GM19438 (cell line): ENCODE measurements around the gene NSL1.
"Not testable (repeated sequence)": the region's sequence is repeated elsewhere in the genome, so short reads cannot be mapped to it uniquely, and the experiment has no call there.

Experiments used
- ATAC-seq: cut with Tn5 transposase; IDR thresholded peaks from one replicate; pipeline ENCODE4 v1.9.1; 2021; ENCODE audit warnings: low read depth; ENCODE audit not compliant: unreplicated experiment

NSL1 gene

DNA sequence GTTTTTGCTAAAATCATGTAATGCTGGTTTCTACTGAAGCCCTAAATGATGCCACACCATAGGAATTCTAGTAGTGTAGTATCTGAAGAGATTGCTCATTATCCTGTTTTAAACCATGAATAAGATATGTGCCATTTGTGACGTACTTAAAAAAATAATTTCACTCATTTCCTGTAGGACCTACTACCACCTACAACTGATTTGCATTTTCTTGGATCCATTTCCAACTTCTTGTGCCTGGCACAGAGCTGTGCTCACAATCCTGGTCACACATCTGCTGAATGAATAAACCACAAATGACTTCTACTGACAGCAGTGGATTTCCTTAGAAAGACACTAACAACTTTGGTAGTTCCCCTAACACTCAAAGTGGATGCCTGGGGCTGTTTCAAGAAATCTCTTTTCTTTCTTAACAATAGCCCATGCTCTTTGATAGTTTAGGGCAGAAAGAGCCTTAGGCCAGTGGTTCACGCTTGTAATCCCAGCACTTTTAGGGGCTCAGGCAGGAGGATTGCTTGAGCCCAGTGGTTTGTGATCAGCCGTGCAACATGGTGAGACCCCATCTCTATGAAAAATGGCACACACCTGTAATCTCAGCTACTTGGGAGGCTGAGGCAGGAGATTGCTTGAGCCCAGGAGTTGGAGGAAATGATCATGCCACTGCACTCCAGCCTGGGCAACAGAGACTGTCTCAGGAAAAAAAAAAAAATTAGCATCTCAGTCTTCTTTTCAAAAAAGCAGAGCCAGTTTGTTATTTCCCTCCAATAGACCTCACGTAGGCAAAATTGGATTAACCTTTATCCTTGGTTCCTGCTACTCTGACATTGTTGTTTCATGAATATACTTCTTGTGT, 78.9 kb downstream of the NSL1 start:
- ATAC-seq = no peak

GRCh38 chr1:212711974-212712373, 79.6 kb downstream of the NSL1 start:
- ATAC-seq = not testable (repeated sequence)

GRCh38 chr1:212710566-212710965, 81.0 kb downstream of the NSL1 start:
- no peak for ATAC-seq

- no peak for ATAC-seq
Measured at GRCh38 chr1:212703991-212704564, 87.5 kb downstream of the NSL1 start.

DNA sequence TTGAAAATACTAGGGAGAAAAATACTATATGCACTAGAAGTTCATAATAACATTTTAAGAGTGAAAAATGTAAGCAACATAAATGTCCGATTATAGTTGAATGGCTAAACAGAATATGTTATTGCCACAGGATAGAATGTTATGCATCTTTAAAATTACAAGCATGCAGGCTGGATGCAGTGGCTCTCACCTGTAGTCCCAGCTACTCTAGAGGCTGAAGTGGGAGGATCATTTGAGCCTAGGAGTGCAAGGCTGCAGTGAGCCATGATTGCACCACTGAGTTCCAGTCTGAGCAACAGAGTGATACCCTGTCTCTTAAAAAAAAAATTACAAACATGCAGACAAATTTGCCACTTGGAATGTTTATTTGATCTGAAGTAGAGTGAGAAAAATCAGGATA, 88.9 kb downstream of the NSL1 start:
- no peak for ATAC-seq

DNA sequence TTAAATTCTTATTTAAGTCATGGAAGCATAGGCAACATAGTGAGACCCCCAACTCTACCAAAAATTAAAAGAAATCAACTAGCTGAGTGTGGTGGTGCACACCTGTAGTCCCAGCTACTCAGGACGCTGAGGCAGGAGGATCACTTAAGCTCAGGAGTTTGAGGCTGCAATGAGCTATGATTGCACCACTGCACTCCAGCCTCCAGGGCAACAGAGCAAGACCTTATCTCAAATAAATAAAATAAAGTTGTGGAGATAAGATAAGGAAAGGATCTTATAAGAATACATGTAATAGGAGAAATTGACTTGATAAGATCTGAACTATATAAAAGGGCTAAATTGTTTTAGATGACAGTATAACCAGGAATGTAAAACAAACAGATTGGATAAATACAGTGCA, 89.7 kb downstream of the NSL1 start:
- no peak for ATAC-seq

DNA sequence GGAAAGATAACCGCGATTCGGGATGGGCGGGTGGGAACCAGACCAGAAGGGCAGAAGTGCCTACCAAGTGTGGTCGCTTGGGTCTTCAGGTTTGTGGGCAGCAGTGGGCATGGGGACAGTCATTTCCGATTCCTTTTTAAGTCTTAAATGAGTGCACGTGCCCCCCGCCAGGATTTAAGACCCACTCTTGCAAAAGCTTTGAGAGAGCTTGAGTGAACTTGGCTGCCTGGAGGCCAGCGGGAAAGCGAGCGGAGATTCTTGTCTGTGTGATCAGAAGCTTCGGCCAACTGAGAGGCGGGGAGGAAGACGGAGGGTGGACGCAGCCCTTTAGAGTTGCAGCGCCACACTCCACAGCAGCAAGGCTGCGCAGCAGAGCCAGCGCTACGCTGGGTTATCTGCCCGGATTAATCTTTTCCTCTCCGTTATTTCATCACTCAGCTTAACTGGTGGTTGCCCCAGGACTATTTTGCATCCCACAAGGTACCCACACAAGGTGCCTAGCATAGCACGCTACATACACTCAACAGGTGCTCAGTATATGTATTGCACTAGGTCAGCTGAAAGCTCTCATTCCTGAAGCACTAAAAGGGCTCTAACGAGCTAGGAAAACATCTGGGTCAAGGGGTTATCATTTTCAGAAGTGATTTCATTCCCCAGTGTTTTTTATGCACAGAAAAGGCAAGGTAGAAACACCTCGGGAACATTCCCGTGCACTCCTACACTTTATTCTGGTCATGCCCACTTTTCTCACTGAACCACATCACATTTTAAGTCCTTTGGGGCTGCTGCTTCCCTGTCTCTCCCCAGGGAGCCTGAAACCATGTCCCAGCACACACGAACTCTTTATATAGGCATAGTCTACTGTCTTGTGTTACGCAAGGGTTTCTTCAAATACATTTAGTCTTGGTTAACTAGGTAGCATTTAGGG, 90.4 kb downstream of the NSL1 start:
- ATAC-seq = no peak

- peak; percentile 29 for ATAC-seq
Measured at GRCh38 chr1:212700223-212700891, 91.2 kb downstream of the NSL1 start.

DNA sequence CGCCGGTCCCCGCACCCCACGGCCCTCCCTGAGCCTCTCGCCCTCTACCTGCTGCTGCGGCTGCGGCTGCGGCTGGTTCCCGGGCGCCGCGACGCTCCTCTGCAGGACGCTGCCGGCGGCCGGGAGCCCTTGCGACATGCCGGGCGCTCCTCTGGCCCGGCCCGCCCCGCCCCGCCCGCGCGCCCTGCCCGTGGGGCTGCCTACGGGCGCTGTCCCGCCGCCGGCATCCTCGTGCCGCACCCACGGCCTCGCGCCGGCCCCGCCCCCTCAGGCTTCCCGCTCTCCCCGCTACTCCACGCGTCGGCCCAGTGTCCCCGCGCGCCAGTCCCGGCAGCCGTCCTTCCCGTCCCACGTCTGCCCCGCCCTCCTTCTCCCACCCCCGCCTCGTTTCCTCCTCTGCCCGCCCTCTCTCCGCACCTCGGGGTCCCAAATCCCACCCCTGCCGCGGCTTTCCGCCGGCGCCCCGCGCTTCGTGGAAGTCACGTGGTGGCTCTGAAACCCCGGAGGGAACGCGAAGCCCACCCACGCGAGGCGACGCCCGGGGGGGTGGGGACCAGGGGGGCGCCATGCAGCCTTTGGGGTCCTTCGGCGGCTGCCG, 91.9 kb downstream of the NSL1 start, which contains the start of gene BATF3:
BATF3 (minus strand) TSS at position 216 of the 598 bp plus-strand sequence; CDS start at position 138, 78 bp downstream.
- ATAC-seq = peak; percentile 14

- peak; percentile 65 for ATAC-seq
Measured at GRCh38 chr1:212699104-212699624, 92.4 kb downstream of the NSL1 start.

DNA sequence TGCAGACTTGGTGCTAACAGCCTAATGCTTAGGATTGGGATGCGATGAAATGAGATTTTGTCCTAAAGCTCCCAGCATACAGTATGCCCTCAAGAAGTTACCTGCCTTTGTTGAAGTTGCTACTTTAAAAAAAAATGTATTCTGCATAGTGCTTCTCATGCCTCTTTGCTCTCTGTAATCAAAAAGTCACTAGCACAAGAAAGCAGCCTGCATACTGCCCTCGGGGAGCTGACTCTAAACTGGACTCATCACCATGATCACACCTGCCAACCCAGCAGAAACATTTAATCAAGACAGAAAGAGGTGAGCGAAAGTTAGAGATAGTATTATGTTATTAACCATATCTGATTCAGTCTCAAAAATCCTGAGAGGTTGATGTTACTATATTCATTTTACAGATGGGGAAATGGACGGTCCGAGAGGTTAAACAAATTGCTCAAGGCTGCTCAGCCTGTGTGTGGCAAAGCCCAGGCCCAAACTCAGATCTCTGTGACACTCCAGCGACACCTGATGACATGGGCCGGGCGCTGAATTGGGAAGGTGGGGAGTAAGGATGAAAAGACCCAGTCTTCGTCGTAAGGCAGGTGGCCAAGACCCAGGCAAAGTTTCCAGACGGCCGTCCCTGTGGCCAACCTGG, 93.0 kb downstream of the NSL1 start:
- peak; percentile 7 for ATAC-seq

DNA sequence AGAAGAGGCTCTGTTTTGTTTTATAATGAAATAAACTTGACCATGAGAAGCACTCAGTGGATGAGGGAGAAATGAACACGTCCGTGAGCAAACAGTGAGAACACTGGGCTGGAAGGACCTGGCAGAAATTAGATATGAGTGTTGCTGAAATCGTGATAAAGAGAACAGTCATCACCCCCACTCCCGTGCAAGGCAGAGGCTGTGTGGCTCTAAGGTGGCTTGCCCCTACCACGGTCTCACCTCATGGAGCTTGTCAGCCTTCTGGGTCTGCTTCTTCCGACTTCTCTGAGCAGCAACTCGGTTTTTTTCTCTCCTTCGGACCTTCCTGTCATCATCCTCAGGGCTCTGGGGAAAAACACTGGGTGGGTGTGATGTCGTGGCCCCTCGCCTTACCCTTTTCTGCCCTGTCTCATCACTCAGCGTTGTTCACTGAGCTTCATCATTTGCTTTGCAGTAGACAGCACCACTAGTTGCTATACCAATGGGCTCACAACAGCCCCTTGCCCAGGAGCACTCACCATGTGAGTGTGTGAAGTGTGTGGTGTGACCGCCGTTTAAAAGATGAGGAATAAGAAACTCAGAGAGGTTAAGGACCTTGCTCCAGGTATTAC, 94.8 kb downstream of the NSL1 start:
- ATAC-seq = no peak

DNA sequence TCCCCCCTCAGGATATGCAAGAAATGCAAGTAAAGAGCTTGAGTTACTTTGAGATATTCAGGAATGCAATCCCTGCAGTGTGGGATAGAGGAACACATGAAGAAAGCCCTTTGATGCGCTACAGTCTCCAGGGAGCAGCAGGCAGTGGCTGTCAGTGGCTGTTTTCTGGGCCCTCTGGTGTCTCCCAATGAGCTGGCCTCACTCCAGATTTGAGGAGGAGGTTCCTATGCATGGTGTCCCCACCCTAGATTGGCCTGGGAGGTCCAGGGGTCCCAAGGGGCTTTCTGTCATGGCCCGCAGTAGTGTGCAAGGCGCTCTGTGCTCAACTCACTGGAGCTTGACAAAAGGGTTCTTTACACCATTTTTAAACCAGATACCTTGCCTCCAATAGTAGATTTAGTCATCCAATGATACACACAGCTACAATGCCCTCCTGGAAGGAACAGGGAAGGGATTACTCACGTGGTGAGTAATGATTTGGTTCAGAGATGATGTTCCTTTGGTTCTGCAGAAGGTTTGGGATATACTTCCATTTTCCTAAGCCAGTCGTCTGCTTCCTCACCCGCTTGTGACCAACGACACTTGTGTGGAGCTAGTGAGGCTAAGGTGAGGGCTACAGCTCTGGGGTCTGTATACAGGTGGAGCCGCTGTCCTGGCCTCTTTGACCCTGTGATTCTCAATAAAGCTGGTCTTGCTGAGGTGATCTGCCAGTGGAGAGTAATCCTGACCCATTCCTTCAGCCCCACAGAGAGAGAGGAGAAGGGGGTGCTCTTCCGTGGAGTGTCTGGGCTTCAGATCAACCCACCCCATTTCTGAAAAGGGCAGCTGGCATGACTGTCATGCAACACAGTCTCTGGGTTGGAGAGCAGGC, 98.6 kb downstream of the NSL1 start:
- no peak for ATAC-seq

DNA sequence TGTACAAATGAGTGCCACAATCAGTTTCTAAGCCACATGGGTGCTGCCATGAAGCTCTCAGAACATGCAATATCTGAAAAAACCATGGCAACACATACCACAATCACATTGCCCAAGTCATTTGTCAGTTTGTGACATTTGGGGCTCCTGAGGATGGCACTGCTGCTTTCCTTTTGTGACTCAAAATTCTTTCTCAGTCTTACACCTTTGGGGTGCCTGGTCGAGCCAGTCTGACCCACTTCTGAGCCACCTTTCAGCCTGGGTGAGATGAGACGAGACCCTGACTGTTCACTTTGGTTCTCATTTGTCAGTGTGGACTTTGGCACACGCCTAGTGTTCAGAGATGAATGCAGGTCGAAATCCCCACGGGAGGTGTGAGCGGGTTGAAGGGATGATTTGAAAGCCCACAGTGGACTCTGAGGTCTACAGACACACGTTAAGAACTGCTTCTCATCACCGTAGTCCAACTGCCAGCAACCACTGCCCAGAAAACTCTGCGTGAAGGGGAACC, 100.0 kb downstream of the NSL1 start:
- no peak for ATAC-seq

GRCh38 chr1:212690816-212691403, 100.7 kb downstream of the NSL1 start:
- ATAC-seq = no peak

DNA sequence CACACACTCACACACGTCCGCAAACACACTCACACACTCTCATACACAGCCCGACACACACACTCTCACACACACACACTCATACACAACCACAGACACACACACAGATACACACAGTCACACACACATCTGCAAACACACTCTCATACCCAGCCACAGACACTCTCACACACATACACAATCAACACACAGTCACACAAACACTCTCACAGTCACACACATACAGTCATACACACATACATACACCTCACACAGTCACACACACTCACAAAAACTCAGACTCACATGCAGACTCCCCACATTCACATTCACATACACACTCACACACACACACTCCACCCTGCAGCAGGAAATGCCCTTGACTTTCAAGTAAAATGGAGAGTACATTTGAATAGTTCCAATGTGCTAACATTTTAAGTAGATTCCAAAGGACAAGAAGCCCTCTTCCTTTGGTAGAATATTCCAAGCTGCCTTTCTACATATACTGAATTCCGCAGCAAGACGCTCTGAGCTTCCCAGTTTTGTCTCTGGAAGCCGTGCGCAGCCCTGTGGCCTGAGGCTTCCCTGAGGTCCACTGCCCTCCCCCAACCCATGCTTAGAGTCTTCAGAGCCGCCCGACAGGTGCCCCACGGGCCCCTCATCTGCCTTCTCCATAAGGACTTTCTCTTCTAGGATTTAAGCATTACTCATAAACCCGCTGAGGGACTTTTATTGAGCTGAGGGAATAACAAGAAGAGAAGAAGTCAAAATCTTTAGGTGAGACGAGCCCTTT, 101.6 kb downstream of the NSL1 start:
- no peak for ATAC-seq
